ENCODE data around the gene STAT4. TPM values are rescaled to one million over a fixed set of nuclear protein-coding genes. Genes with fewer than 3 reads are reported as not detected.

STAT4 gene
- total RNA-seq, 1 experiment from 2014 or later = 0.71 TPM

- Histone ChIP-seq H3K27ac (ENCODE audit: low read depth, low read length, poor library complexity, severe bottlenecking) (no peak overlapping the region), H3K4me1 (ENCODE audit: insufficient read depth, low read length, poor library complexity, severe bottlenecking) (peaks cover 14% of the 10 kb centered on the region), H3K27me3 (replicated peaks; ENCODE audit: insufficient read depth, low read depth, low read length, poor library complexity) (no peaks in the 10 kb centered on the region), H3K9me3 (ENCODE audit: low read depth, low read length, poor library complexity, severe bottlenecking) (no peaks in the 10 kb centered on the region), H3K4me3 (ENCODE audit: low read depth, low read length, poor library complexity, severe bottlenecking) (no peak overlapping the region), H3K36me3 (ENCODE audit: insufficient read depth, low read length, poor library complexity, severe bottlenecking) (no peaks in the 10 kb centered on the region)
- POLR2A ChIA-PET (ENCODE audit: low non-redundant PET) = no interaction called here
- TF ChIP-seq CTCF (conservative IDR thresholded peaks at IDR 0.05; ENCODE audit: low read depth, low read length) (no peak), EZH2 (IDR thresholded peaks at IDR 0.05; ENCODE audit: borderline replicate concordance, low read depth, low read length, poor library complexity, severe bottlenecking) (no peak)
- no peak for DNase-seq (ENCODE audit: low spot score)
- intact Hi-C loops (cut with micrococcal nuclease; ENCODE audit: unreplicated experiment) = no loop called here
- no TSS peak for BruUV-seq (replicated peaks)
- CTCF ChIA-PET = no interaction called here
These were observed 21.0 kb upstream of the STAT4 start for GRCh38 chr2:191171708-191172355.

- Histone ChIP-seq H3K9me3 (ENCODE audit: low read depth, low read length, poor library complexity, severe bottlenecking) (no peaks in the 10 kb centered on the region), H3K27ac (ENCODE audit: low read depth, low read length, poor library complexity, severe bottlenecking) (no peak overlapping the region), H3K27me3 (replicated peaks; ENCODE audit: insufficient read depth, low read depth, low read length, poor library complexity) (no peaks in the 10 kb centered on the region), H3K4me1 (ENCODE audit: insufficient read depth, low read length, poor library complexity, severe bottlenecking) (peaks cover 14% of the 10 kb centered on the region), H3K36me3 (ENCODE audit: insufficient read depth, low read length, poor library complexity, severe bottlenecking) (no peaks in the 10 kb centered on the region), H3K4me3 (ENCODE audit: low read depth, low read length, poor library complexity, severe bottlenecking) (no peak overlapping the region)
- ChIA-PET CTCF (no interaction called here), POLR2A (ENCODE audit: low non-redundant PET) (no interaction called here)
- intact Hi-C loops (cut with micrococcal nuclease; ENCODE audit: unreplicated experiment) = no loop called here
- DNase-seq (ENCODE audit: low spot score) = no peak
- no TSS peak for BruUV-seq (replicated peaks)
- TF ChIP-seq EZH2 (IDR thresholded peaks at IDR 0.05; ENCODE audit: borderline replicate concordance, low read depth, low read length, poor library complexity, severe bottlenecking) = no peak
- TF ChIP-seq CTCF (conservative IDR thresholded peaks at IDR 0.05; ENCODE audit: low read depth, low read length) = no peak
These were observed 20.5 kb upstream of the STAT4 start for GRCh38 chr2:191171286-191171685.

GRCh38 chr2:191170773-191171172, 20.0 kb upstream of the STAT4 start:
- DNase-seq (ENCODE audit: low spot score) = no peak
- Histone ChIP-seq H3K36me3 (ENCODE audit: insufficient read depth, low read length, poor library complexity, severe bottlenecking) (no peaks in the 10 kb centered on the region), H3K27me3 (replicated peaks; ENCODE audit: insufficient read depth, low read depth, low read length, poor library complexity) (no peaks in the 10 kb centered on the region), H3K27ac (ENCODE audit: low read depth, low read length, poor library complexity, severe bottlenecking) (no peak overlapping the region), H3K4me3 (ENCODE audit: low read depth, low read length, poor library complexity, severe bottlenecking) (no peak overlapping the region), H3K4me1 (ENCODE audit: insufficient read depth, low read length, poor library complexity, severe bottlenecking) (peaks cover 14% of the 10 kb centered on the region), H3K9me3 (ENCODE audit: low read depth, low read length, poor library complexity, severe bottlenecking) (no peaks in the 10 kb centered on the region)
- POLR2A ChIA-PET (ENCODE audit: low non-redundant PET) = no interaction called here
- TF ChIP-seq CTCF (conservative IDR thresholded peaks at IDR 0.05; ENCODE audit: low read depth, low read length) = no peak
- TF ChIP-seq EZH2 (IDR thresholded peaks at IDR 0.05; ENCODE audit: borderline replicate concordance, low read depth, low read length, poor library complexity, severe bottlenecking) = no peak
- BruUV-seq (replicated peaks) = no TSS peak
- intact Hi-C loops (cut with micrococcal nuclease; ENCODE audit: unreplicated experiment) = no loop called here
- CTCF ChIA-PET = no interaction called here

Measured in A673 (cell line).